OCI-LY7 (cell line): ENCODE data around the gene SLC5A1.

ENCODE experiments used
- EZH2phosphoT487 ChIP-seq: fragments of 200-600 bp; sonication (generic); IDR thresholded peaks from 2 replicates; pipeline ENCODE4 v1.6.1; 2018; ENCODE audit warnings: low read depth, borderline replicate concordance, mild to moderate bottlenecking, mixed run types, antibody characterized with exemption, low read length, moderate library complexity, mixed read lengths
- TF ChIP-seq, protein P1 (sequence below): fragments of 200-600 bp; sonication (generic); conservative IDR thresholded peaks from 2 replicates; pipeline ENCODE4 v1.5.1; 2014; ENCODE audit warnings: mild to moderate bottlenecking, antibody characterized with exemption, low read length, moderate library complexity, mixed read lengths

GRCh38 chr22:32088084-32088483 is 45.0 kb downstream of the SLC5A1 start:
- TF ChIP-seq, protein P1, sequence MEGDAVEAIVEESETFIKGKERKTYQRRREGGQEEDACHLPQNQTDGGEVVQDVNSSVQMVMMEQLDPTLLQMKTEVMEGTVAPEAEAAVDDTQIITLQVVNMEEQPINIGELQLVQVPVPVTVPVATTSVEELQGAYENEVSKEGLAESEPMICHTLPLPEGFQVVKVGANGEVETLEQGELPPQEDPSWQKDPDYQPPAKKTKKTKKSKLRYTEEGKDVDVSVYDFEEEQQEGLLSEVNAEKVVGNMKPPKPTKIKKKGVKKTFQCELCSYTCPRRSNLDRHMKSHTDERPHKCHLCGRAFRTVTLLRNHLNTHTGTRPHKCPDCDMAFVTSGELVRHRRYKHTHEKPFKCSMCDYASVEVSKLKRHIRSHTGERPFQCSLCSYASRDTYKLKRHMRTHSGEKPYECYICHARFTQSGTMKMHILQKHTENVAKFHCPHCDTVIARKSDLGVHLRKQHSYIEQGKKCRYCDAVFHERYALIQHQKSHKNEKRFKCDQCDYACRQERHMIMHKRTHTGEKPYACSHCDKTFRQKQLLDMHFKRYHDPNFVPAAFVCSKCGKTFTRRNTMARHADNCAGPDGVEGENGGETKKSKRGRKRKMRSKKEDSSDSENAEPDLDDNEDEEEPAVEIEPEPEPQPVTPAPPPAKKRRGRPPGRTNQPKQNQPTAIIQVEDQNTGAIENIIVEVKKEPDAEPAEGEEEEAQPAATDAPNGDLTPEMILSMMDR, result no peak
- no peak for TF ChIP-seq EZH2phosphoT487
